ENCODE data around the gene AFF3.

- no peak for TF ChIP-seq CTCF (IDR thresholded peaks at IDR 0.05; ENCODE audit: low read length)
- no peak for TF ChIP-seq EZH2phosphoT487 (IDR thresholded peaks at IDR 0.05; ENCODE audit: low read length)
- no peak for TF ChIP-seq EZH2 (optimal IDR thresholded peaks at IDR 0.05; ENCODE audit: low read depth, low read length)
These were observed 431.7 kb downstream of the AFF3 start for GRCh38 chr2:99710721-99711120.
